GM12874 (cell line): ENCODE data around the gene LRP6.

Experiments
- TF ChIP-seq, protein P1 (sequence below): IDR thresholded peaks from 2 replicates; pipeline ENCODE4 v1.5.1; 2011; ENCODE audit warnings: low read depth, mild to moderate bottlenecking, control low read depth, low read length, moderate library complexity; ENCODE audit not compliant: insufficient read depth

The LRP6 gene

DNA sequence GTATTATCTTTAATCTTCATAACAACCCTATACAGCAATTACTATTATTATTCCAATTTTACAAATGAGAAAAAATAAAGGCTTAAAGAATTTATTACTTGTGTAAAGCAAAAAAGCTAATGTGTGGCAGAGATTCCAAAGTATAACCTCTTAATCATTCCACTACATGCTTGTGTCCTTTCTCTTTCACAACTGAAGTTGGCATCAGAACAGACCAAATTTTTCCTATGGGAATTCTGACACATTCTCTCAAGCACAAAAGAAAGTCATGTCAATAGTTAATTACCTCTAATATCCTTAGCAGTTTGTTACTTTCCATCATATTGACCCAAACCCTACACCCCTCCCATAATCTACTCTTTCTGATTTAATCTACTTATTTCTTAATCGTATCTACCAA lies 109.4 kb downstream of the LRP6 start:
- TF ChIP-seq, protein P1, sequence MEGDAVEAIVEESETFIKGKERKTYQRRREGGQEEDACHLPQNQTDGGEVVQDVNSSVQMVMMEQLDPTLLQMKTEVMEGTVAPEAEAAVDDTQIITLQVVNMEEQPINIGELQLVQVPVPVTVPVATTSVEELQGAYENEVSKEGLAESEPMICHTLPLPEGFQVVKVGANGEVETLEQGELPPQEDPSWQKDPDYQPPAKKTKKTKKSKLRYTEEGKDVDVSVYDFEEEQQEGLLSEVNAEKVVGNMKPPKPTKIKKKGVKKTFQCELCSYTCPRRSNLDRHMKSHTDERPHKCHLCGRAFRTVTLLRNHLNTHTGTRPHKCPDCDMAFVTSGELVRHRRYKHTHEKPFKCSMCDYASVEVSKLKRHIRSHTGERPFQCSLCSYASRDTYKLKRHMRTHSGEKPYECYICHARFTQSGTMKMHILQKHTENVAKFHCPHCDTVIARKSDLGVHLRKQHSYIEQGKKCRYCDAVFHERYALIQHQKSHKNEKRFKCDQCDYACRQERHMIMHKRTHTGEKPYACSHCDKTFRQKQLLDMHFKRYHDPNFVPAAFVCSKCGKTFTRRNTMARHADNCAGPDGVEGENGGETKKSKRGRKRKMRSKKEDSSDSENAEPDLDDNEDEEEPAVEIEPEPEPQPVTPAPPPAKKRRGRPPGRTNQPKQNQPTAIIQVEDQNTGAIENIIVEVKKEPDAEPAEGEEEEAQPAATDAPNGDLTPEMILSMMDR: no peak

DNA sequence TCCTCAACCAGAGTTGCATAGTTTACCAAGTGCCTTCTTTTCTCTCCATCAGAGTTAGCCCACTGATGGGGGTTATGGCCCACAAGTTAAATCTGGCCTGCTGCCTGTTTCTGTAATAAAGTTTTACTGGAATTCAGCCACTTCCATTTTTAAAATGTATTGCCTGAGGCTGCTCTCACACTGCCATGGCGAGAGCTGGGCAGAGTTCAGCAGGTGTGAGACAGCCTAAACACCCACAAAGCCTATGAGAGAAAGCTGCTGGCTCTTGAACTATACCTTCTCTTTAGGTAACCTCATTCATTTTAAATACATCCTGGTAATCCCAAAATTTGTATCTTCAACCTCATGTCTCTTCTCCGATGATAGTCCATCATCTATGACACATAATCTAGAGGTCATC lies 110.0 kb downstream of the LRP6 start:
- TF ChIP-seq, protein P1: no peak

DNA sequence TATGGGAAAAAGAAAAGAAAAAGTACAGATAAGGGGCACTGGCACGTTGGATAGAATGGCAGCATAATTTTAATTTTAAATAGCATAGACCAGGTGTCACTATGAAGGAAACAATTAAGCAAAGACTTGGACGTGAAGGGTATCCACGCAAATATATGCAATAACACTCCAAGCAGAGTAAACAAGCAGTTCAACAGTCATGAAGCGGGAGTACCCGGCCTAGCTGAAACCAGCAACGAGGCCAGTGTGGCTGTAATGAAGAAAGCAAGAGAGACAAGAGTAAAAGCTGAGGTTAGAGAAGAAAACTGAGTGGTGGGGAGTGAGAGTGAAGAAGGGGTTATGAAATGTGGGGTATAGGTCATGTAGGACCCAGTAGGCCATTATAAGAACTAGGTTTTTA lies 110.7 kb downstream of the LRP6 start:
- TF ChIP-seq, protein P1: no peak

DNA sequence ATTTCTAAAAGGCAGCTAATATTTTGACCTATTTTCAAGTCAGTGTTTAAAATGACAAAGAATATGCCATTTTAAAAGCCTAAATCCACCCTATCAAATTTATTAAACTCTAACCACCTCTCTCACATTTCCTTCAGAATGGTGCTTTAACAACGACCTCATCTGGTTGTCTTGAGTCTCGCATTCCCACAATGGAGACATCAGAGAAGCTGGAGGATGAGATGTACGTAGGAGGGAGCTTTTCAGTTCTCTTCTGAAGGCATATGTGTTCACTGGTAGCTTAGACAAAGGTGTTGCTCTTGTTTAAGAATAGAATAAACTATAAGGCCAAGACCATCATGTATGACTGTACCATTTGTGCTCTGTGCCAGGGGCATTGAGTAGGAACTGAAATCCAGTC lies 113.2 kb downstream of the LRP6 start:
- TF ChIP-seq, protein P1: no peak

DNA sequence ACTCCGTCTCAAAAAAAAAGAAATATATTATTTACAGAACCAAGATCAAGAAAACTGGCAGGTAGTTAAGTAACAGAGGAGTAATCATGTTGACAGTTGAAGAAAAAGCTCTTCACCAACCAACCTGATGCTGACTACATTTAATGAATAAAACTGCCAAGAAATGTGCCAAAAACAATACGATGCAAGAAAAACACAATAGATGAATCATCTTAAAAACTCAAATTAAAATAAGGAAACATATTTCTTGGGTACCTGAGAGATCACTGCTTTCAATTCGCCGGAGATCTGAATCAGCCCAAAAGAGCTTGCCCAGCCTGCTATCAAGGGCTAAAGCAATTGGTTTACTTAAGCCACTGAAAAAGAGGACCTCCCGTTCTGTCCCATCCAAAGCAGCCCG lies 119.7 kb downstream of the LRP6 start:
- TF ChIP-seq, protein P1: no peak

DNA sequence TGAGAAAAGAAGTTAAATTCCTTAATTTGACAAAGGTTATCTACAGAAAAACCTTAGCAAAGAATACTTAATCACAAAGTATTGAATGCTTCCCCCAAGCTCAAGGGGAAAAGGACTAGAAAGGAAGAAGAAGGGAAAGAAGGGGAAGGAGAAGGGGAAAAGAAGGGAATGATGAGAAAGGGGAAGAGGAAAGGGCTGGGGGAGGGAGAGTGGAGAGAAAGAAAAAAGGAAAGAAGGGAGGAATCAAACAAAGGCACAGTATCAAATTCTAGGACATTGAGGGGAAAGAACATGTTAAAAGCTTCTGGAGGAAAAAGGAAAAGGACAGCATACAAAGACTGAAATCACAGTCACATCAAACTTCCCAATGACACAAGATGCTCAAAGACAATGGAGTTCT lies 125.8 kb downstream of the LRP6 start:
- TF ChIP-seq, protein P1: no peak

DNA sequence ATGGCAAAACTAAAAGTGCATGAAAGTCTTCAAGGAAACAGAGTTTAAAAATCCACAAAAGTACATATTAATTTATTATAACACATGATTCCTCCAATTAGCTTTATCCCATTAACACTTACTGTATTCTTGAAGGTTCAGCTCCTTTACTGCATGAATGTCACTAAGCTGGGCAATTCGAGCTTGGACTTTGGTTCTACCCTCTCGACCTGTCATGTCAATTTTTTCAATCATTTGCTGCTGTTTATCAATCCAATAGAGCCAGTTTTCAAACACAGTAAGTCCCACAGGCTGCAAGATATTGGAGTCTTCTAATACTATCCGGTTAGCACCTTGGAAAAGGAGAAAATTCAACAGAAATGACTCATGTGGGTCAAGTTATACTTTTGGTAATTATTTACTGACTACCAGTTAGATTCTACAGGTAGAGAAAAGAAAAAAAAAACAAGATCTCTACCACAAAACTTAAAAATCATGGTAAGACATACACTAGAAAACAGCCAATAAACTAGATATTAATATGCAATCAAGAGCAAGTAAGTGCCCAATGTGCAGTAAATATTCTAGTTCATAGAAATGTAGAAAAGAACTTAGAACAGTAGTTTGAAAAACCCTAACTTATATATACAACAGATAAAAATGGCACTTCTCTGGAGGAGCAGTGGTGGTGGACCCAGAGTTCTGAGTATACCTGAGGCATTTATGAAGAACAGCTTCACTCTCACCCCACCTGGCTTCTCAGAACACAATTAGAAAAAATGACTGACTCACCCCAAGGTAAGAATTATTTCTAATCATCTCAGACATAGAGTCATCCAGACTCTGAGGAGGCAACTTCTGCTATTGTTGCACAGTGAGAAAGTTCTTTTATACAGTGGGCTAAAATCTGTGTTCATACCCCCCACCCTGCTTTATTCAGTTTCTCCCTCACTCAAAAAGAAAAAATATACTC lies 128.4 kb downstream of the LRP6 start:
- TF ChIP-seq, protein P1: no peak
